HepG2 (cell line): ENCODE measurements around the gene CDH13. TPM values are rescaled to one million over a fixed set of nuclear protein-coding genes. Genes with fewer than 3 reads are reported as not detected.

Source experiments
- ATAC-seq: fragments of 200-7000 bp; cut with Tn5 transposase; 3 replicates; pipeline ENCODE4 v1.9.1; 2020; ENCODE audit warnings: mild to moderate bottlenecking, moderate library complexity
- BruUV-seq: library from RNA; stranded (reverse); fragments of 400-500 nt; replicated peaks from 2 replicates; lab custom pipeline; 2021; lab: Mats Ljungman, UMichigan
- CTCF ChIA-PET: fragments of 300-600 bp; formaldehyde crosslinking; extraction: SDS; loops from one replicate; lab custom pipeline; 2021; ENCODE audit warnings: low total read pairs, inconsistent platforms, low intra/inter-chr PET ratio; lab: Yijun Ruan, JAX
- POLR2A ChIA-PET: fragments of 350-600 bp; sonication (Branson Sonifier 250); formaldehyde crosslinking; loops from one replicate; lab custom pipeline; 2020; ENCODE audit warnings: antibody characterized with exemption, inconsistent platforms; lab: Yijun Ruan, JAX
- DNase-seq: peaks from one replicate; pipeline ENCODE4 v3.0.0-alpha.2; 2015; ENCODE audit warnings: low spot score
- FAIRE-seq: peaks from 3 replicates; lab custom pipeline; 2011; peaks lifted over from hg19 to GRCh38; lab: Jason Lieb, UNC
- H2AFZ ChIP-seq: one replicate; pipeline ENCODE4 v1.6.1; 2011; ENCODE audit warnings: low read length, inconsistent platforms
- H3K27ac ChIP-seq: fragments of 300-600 bp; 3 replicates; pipeline ENCODE4 v1.8.0; 2011; ENCODE audit warnings: mixed run types, mild to moderate bottlenecking, mixed read lengths, low read length, inconsistent platforms; ENCODE audit not compliant: insufficient read depth; ENCODE audit errors: extremely low read length
- H3K27me3 ChIP-seq, 2 experiments: fragments of 200-600 bp in 1 of 2; 2 replicates in 1 of 2; 3 replicates in 1 of 2; pipeline versions ENCODE4 v1.6.0 to v1.8.0; 2011; ENCODE audit warnings: low read length in 2 of 2, mild to moderate bottlenecking in 2 of 2, moderate library complexity in 2 of 2, inconsistent platforms in 1 of 2; ENCODE audit not compliant: insufficient read depth in 2 of 2, control insufficient read depth in 1 of 2
- H3K36me3 ChIP-seq, 2 experiments: fragments of 200-600 bp in 1 of 2; replicated peaks in 1 of 2; 2 replicates in 1 of 2; 3 replicates in 1 of 2; pipeline versions ENCODE4 v1.5.1 to v1.8.0; 2011; ENCODE audit warnings: low read length in 2 of 2, inconsistent platforms in 1 of 2; ENCODE audit not compliant: insufficient read depth in 2 of 2, control insufficient read depth in 1 of 2
- H3K4me1 ChIP-seq: 2 replicates; pipeline ENCODE4 v1.5.1; 2012; ENCODE audit warnings: low read length, inconsistent platforms; ENCODE audit not compliant: insufficient read depth
- H3K4me2 ChIP-seq: 2 replicates; pipeline ENCODE4 v1.6.0; 2011; ENCODE audit warnings: low read depth, low read length, inconsistent platforms
- H3K4me3 ChIP-seq, 3 experiments: fragments of 200-600 bp in 1 of 3; sonication (generic), shearing (Covaris generic) in 1 of 3; replicated peaks in 1 of 3; 2 replicates each; pipeline ENCODE4 v1.5.1; 2011 to 2016; ENCODE audit warnings: low read length in 3 of 3, inconsistent platforms in 2 of 3, low read depth in 2 of 3, mild to moderate bottlenecking in 2 of 3, control low read depth in 1 of 3, mixed read lengths in 1 of 3; ENCODE audit not compliant: insufficient read depth in 1 of 3
- H3K79me2 ChIP-seq: one replicate; pipeline ENCODE4 v1.6.1; 2011; ENCODE audit warnings: low read length, inconsistent platforms; ENCODE audit not compliant: insufficient read depth
- H3K9ac ChIP-seq: 2 replicates; pipeline ENCODE4 v1.6.0; 2011; ENCODE audit warnings: mild to moderate bottlenecking, low read depth, low read length, inconsistent platforms; ENCODE audit not compliant: insufficient read depth
- H3K9me3 ChIP-seq: 2 replicates; pipeline ENCODE4 v1.5.1; 2012; ENCODE audit warnings: mild to moderate bottlenecking, low read length
- H4K20me1 ChIP-seq: 2 replicates; pipeline ENCODE4 v1.6.0; 2011; ENCODE audit warnings: inconsistent platforms, mild to moderate bottlenecking, low read length, moderate library complexity; ENCODE audit not compliant: insufficient read depth
- AGO2 ChIP-seq: fragments of 200-400 bp; formaldehyde crosslinking; optimal IDR thresholded peaks from 2 replicates; pipeline ENCODE3; 2017; ENCODE audit warnings: mild to moderate bottlenecking, low read depth, low read length, moderate library complexity
- CCAR2 ChIP-seq: fragments of 200-400 bp; formaldehyde crosslinking; optimal IDR thresholded peaks from 2 replicates; pipeline ENCODE3; 2018; ENCODE audit warnings: low read depth, mild to moderate bottlenecking, low read length, moderate library complexity
- HES4 ChIP-seq: sonication (generic); formaldehyde crosslinking; IDR thresholded peaks from 2 replicates; pipeline ENCODE4 v1.9.0; 2021; ENCODE audit warnings: mild to moderate bottlenecking, missing genetic modification reagents, borderline replicate concordance
- IRX3 ChIP-seq: sonication (generic); formaldehyde crosslinking; IDR thresholded peaks from 2 replicates; pipeline ENCODE4 v1.8.1; 2023; ENCODE audit warnings: mild to moderate bottlenecking, low read depth, missing genetic modification reagents, borderline replicate concordance
- MBD4 ChIP-seq: IDR thresholded peaks from 2 replicates; pipeline ENCODE4 v1.6.1; 2012; ENCODE audit warnings: low read length, inconsistent platforms, borderline replicate concordance
- MIER2 ChIP-seq: IDR thresholded peaks from 2 replicates; pipeline ENCODE4 v1.6.1; 2016; ENCODE audit warnings: missing biosample characterization, missing genetic modification reagents
- RAD51 ChIP-seq: fragments of 450-650 bp; IDR thresholded peaks from 2 replicates; pipeline ENCODE4 v1.6.1; 2016; ENCODE audit warnings: borderline replicate concordance
- SCMH1 ChIP-seq: sonication (generic); formaldehyde crosslinking; IDR thresholded peaks from 2 replicates; pipeline ENCODE4 v1.9.0; 2021; ENCODE audit warnings: missing genetic modification reagents, mild to moderate bottlenecking, borderline replicate concordance
- SPEN ChIP-seq: sonication (generic); formaldehyde crosslinking; IDR thresholded peaks from 2 replicates; pipeline ENCODE4 v1.5.1; 2020; ENCODE audit warnings: low read depth, mild to moderate bottlenecking, missing genetic modification reagents
- THAP11 ChIP-seq: IDR thresholded peaks from 2 replicates; pipeline ENCODE4 v1.6.1; 2016; ENCODE audit warnings: missing biosample characterization, missing genetic modification reagents
- ZNF530 ChIP-seq: sonication (generic); formaldehyde crosslinking; IDR thresholded peaks from 2 replicates; pipeline ENCODE4 v1.5.0; 2020; ENCODE audit warnings: low read depth, mild to moderate bottlenecking, missing genetic modification reagents
- ZNF691 ChIP-seq: sonication (generic); formaldehyde crosslinking; IDR thresholded peaks from 2 replicates; pipeline ENCODE4 v1.4.0; 2020; ENCODE audit warnings: missing genetic modification reagents, low read depth, mild to moderate bottlenecking, borderline replicate concordance
- ZNF7 ChIP-seq: IDR thresholded peaks from 2 replicates; pipeline ENCODE4 v1.6.1; 2016; ENCODE audit warnings: missing biosample characterization, missing genetic modification reagents
- WGBS: methylation state at CpG from one replicate; pipeline ENCODE4 v1.1.6; 2017; ENCODE audit warnings: low lambda C conversion rate; 5-methylcytosine and 5-hydroxymethylcytosine counted together
- in situ Hi-C: cut with HindIII; loops from 2 replicates; pipeline ENCODE4 v1.10.0; 2017; ENCODE audit warnings: low pct_unique_long_range_greater_than_20kb; ENCODE audit not compliant: extremely low pct_ligation_motif_present
- intact Hi-C: fragments of 100-400 bp; cut with micrococcal nuclease; formaldehyde crosslinking; loops from one replicate; pipeline ENCODE4 v1.10.0; 2022; ENCODE audit not compliant: unreplicated experiment
- polyA plus RNA-seq, 8 experiments: library from polyadenylated mRNA; depleted of rRNA in 3 of 8; stranded (reverse) in 7 of 8; unstranded in 1 of 8; fragments of >200 nt; fragmentation: Illumina TruSeq in 4 of 8; extraction: Trizol in 4 of 8; gene quantifications; 2 replicates each; pipeline versions ENCODE4 v1.2.1 to v1.2.3, GENCODE V29; 2011 to 2016; ENCODE audit warnings: low read depth in 4 of 8, missing spikeins in 1 of 8, mixed read lengths in 1 of 8; ENCODE audit not compliant: insufficient read depth in 1 of 8
- total RNA-seq, 5 experiments: library from RNA; depleted of rRNA; stranded (reverse); fragments of >200 nt; fragmentation: Illumina TruSeq; extraction: Trizol; gene quantifications; 2 replicates each; pipeline ENCODE4 v1.2.3, GENCODE V29; 2016; ENCODE audit warnings: low read depth in 1 of 5

The CDH13 gene
- total and polyA plus RNA-seq, 2 of the 13 experiments (the other 11 are each of a cell fraction or from before 2014, with no cell fraction given) = not detected

DNA sequence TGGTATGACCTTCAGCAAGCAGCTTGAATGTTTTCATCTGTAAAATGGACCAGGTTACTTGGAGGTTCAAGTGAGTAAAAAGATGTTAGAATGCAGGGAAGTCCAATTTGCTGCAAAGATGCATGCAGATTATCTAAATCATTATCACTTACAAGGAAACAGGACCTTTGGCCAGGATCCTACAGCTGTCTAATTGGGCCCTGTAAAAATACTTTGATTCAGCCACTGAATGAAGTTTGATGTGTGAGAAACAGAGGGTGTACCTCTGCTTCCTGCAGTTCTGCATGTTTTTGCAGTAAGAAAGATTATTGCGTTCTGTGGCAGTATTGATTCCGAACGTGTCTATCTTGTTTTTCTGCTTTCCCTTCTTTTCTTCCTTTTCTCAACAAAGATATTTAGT is 10.2 kb downstream of the CDH13 start:
- ChIA-PET POLR2A (no interaction called here), CTCF (no interaction called here)
- BruUV-seq = no TSS peak
- TF ChIP-seq HES4 (CRISPR knock-in tag) (no peak), IRX3 (no peak), ZNF691 (CRISPR knock-in tag) (no peak), THAP11 (CRISPR knock-in tag) (no peak), AGO2 (no peak), SCMH1 (CRISPR knock-in tag) (no peak), ZNF7 (CRISPR knock-in tag) (no peak), MIER2 (CRISPR knock-in tag) (no peak), SPEN (no peak), CCAR2 (no peak), ZNF530 (no peak), MBD4 (no peak), RAD51 (no peak)
- Histone ChIP-seq H3K27ac (no peak overlapping the region), H3K9me3 (no peaks in the 10 kb centered on the region), H3K36me3 (no peaks in the 10 kb centered on the region), H3K4me1 (0 out of 2 replicates have a peak, but pooled peaks cover 6% of the 10 kb centered on the region), H3K9ac (no peak overlapping the region), H3K79me2 (no peaks in the 10 kb centered on the region), H3K4me3 (no peak overlapping the region), H3K4me2 (no peak overlapping the region), H2AFZ (no peak overlapping the region), H3K27me3 (no peaks in the 10 kb centered on the region), H4K20me1 (no peaks in the 10 kb centered on the region)
- no peak for DNase-seq
- intact Hi-C loops (no loop called here), in situ Hi-C loops (loop anchor here (10.0 kb wide), 1 partner anchor 372 kb away; no protein-coding TSS in a partner anchor)
- FAIRE-seq = no peak
- 66% methylated on average over 3 of the region's 3 CpGs for WGBS
- no peak for ATAC-seq
